OCI-LY7 (cell line): Measurements from ENCODE around the gene PANK3.

ENCODE experiments used
- EZH2phosphoT487 ChIP-seq: fragments of 200-600 bp; sonication (generic); IDR thresholded peaks from 2 replicates; pipeline ENCODE4 v1.6.1; 2018; ENCODE audit warnings: low read depth, borderline replicate concordance, mild to moderate bottlenecking, mixed run types, antibody characterized with exemption, low read length, moderate library complexity, mixed read lengths
- TF ChIP-seq, protein P1 (sequence below): fragments of 200-600 bp; sonication (generic); conservative IDR thresholded peaks from 2 replicates; pipeline ENCODE4 v1.5.1; 2014; ENCODE audit warnings: mild to moderate bottlenecking, antibody characterized with exemption, low read length, moderate library complexity, mixed read lengths

DNA sequence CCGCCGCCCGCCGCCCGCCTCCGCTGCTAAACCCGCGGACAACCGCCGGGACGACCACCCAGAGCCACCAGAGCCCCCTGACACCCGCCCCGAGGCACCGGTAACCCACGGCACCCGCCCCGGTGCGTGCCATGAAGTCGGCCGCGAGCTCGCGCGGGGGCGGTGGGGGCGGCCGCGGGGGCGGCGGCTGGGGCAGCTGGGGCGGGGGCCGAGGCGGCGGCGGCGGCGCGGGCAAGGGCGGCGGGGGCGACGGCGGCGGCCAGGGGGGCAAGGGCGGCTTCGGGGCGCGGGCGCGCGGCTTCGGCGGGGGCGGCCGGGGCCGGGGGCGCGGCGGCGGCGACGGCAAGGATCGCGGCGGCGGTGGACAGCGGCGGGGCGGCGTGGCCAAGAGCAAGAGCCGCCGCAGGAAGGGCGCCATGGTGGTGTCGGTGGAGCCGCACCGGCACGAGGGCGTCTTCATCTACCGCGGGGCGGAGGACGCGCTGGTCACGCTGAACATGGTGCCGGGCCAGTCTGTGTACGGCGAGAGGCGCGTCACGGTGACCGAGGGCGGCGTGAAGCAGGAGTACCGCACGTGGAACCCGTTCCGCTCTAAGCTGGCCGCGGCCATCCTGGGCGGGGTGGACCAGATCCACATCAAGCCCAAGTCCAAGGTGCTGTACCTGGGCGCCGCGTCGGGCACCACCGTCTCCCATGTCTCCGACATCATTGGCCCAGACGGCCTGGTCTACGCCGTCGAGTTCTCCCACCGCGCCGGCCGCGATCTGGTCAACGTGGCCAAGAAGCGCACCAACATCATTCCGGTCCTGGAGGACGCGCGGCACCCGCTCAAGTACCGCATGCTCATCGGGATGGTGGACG is 49.6 kb downstream of the PANK3 start:
- no peak for TF ChIP-seq EZH2phosphoT487
- TF ChIP-seq, protein P1, sequence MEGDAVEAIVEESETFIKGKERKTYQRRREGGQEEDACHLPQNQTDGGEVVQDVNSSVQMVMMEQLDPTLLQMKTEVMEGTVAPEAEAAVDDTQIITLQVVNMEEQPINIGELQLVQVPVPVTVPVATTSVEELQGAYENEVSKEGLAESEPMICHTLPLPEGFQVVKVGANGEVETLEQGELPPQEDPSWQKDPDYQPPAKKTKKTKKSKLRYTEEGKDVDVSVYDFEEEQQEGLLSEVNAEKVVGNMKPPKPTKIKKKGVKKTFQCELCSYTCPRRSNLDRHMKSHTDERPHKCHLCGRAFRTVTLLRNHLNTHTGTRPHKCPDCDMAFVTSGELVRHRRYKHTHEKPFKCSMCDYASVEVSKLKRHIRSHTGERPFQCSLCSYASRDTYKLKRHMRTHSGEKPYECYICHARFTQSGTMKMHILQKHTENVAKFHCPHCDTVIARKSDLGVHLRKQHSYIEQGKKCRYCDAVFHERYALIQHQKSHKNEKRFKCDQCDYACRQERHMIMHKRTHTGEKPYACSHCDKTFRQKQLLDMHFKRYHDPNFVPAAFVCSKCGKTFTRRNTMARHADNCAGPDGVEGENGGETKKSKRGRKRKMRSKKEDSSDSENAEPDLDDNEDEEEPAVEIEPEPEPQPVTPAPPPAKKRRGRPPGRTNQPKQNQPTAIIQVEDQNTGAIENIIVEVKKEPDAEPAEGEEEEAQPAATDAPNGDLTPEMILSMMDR: no peak
